ENCODE results near the gene ARHGAP45.
A peak's percentile ranks its signal among the peaks of the same experiment; 100 is the strongest.

The ARHGAP45 gene

DNA sequence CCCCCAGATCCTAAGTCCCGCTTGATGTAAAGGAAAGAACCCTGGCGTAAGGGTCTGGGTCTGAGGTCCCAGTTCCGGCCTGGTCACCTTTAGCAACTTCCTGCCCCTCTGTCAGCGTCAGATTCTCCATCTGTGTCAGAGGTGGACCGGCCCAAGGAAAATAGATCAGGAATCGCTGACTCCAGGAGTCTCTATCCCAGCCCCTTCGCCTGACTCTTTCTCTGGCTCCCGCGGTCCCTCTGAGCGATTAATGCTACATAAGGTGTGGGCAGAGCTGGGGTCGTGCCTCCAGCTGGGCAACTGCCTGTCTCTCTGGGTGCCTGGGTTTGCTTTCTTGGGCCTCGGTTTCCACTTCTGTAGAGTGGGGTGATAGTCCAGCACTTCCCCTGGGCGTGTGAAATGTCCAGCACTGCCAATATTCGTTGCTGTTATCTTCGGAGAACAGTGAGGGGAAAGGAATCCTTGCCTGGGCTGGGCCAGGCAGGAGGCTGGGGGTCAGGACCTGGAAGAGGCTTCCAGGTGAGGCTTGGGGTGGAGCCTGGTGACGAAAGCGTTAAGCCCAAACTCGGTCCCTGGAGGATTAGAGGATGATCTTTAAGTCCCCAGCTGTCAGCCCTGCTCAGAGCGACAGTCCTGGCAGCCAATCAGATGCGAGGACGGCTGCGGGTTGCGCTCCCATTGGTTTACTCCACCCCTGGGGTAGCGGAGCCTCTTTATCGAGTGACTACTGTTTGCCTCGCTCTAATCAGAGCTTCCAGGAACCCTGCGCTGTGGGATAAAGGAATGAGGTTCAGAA lies 26.3 kb upstream of the ARHGAP45 start:
- peak; percentile 89 to 90 for DNase-seq

DNA sequence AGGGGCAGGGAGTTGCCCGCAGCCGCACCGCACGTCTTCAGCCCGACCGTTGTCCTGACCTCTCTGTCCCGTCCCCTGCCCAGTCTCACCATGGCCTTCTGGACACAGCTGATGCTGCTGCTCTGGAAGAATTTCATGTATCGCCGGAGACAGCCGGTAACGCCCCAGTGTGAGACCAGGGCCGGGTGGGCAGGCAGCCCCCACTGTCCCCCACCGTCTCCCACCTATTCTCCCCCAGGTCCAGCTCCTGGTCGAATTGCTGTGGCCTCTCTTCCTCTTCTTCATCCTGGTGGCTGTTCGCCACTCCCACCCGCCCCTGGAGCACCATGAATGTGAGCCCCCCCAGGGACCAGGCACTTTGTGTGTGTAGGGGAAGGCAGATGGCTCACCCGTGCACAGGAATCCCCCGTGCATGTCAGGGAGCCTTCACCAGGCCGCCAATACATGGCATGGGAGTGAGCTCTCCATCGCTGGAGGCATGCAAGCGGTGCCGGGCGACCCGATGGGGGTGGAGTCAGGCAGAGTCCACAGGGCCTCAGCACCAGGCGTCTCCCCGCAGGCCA lies 25.6 kb upstream of the ARHGAP45 start:
- DNase-seq = no peak

GRCh38 chr19:1041835-1042685 lies 24.9 kb upstream of the ARHGAP45 start:
- no peak for DNase-seq

DNA sequence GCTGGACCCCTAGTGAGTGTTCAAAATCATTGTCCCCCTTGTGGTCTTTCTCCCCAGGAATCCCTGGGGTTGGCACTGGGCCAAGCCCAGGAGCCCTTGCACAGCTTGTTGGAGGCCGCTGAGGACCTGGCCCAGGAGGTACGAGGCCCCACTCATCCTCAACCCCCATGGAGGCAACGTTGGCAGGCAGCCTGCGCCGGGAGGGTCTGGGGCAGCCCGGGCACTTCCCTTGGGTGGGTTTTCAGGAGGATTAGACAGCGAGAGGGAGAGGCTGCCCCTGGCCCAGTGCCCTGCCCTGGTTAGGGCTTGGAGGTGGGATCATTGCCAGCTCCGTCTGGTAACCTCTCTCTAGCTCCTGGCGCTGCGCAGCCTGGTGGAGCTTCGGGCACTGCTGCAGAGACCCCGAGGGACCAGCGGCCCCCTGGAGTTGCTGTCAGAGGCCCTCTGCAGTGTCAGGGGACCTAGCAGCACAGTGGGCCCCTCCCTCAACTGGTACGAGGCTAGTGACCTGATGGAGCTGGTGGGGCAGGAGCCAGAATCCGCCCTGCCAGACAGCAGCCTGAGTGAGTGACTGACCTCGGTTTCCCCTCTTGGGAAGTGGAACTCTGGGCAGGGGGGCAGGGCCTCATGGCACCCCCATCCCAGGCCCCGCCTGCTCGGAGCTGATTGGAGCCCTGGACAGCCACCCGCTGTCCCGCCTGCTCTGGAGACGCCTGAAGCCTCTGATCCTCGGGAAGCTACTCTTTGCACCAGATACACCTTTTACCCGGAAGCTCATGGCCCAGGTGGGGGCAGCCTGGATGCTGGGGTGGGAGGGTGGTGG lies 24.1 kb upstream of the ARHGAP45 start:
- DNase-seq = no peak

- DNase-seq = peak; percentile 48 to 54
Measured at GRCh38 chr19:1045247-1045603, 21.7 kb upstream of the ARHGAP45 start.

DNA sequence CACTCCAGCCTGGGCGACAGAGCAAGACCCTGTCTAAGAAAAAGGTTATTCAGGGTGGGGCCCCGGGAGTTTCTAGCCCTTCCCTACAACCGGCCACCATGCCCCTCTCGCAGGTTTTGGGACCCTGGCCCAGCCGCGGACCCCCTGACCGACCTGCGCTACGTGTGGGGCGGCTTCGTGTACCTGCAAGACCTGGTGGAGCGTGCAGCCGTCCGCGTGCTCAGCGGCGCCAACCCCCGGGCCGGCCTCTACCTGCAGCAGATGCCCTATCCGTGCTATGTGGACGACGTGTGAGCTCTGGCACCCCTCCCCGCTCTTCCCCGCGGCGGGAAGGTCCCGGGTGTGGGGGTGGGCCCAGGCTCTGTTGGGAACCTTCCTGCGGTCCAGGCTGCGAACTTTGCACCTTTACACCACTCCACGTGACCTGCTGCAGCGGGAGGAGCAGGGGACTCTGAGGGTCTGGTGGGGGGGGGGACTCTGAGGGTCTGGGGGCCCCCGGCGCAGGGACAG lies 20.8 kb upstream of the ARHGAP45 start:
- DNase-seq = no peak

DNA sequence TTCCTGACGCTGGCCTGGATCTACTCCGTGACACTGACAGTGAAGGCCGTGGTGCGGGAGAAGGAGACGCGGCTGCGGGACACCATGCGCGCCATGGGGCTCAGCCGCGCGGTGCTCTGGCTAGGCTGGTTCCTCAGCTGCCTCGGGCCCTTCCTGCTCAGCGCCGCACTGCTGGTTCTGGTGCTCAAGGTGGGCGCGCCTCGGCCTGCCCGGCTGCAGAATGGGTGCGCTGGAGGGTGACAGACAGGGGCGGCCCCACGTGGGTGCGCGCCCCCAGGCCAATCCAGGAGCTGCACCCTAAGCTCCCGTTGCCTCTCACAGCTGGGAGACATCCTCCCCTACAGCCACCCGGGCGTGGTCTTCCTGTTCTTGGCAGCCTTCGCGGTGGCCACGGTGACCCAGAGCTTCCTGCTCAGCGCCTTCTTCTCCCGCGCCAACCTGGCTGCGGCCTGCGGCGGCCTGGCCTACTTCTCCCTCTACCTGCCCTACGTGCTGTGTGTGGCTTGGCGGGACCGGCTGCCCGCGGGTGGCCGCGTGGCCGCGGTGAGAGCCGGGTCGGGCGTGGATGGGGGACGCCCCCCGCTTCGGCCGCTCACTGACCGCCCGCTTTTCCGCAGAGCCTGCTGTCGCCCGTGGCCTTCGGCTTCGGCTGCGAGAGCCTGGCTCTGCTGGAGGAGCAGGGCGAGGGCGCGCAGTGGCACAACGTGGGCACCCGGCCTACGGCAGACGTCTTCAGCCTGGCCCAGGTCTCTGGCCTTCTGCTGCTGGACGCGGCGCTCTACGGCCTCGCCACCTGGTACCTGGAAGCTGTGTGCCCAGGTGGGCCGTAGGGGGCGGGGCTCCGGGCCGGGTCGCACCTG lies 19.9 kb upstream of the ARHGAP45 start:
- no peak for DNase-seq

- DNase-seq = no peak
Measured at GRCh38 chr19:1047696-1048147, 19.2 kb upstream of the ARHGAP45 start.

DNA sequence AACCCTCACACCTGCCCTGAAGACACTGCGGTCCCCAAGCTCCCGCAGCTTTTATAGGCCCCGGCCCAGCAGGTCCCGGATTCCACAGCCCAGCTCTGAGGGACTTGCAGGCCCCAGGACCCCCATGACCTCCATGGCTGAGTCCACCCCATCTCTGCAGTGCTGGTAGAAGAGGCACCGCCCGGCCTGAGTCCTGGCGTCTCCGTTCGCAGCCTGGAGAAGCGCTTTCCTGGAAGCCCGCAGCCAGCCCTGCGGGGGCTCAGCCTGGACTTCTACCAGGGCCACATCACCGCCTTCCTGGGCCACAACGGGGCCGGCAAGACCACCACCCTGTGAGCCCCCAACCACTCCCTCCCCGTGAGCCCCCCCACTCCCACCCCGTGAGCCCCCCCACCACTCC lies 17.9 kb upstream of the ARHGAP45 start:
- DNase-seq = no peak

DNA sequence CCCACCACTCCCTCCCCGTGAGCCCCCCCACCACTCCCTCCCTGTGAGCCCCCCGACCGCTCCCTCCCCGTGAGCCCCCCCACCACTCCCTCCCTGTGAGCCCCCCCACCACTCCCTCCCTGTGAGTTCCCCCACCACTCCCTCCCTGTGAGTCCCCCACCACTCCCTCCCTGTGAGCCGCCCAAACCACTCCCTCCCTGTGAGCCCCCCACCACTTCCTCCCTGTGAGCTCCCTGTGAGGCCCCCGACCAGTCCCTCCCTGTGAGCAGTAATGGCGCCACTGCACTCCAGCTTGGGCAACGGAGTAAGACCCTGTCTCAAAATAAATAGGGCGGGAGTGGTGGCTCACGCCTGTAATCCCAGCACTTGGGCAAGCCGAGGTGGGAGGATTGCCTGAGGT lies 17.2 kb upstream of the ARHGAP45 start:
- no peak for DNase-seq

DNA sequence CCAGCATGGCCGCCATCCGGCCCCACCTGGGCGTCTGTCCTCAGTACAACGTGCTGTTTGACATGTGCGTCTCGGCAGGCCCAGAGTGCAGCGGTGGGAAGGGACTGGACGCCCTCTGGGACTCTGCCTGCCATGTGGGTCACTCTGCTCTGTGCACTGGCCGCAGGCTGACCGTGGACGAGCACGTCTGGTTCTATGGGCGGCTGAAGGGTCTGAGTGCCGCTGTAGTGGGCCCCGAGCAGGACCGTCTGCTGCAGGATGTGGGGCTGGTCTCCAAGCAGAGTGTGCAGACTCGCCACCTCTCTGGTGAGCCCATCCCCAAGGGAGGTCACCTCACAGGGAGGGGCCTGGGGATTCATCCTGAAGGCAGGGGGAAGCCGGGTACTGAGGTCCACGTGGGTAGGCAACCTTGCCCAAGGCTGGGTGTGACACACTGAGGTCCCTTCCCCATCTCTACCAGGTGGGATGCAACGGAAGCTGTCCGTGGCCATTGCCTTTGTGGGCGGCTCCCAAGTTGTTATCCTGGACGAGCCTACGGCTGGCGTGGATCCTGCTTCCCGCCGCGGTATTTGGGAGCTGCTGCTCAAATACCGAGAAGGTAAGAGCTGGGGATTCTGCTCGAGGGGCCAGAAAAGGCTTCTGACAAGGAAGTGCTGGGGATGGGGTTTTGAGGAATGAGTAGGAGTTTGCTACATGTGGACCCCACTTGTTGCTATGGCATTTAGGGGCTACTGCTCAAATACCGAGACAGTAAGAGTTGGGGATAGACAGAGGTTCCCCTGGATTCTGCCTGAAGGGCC lies 15.8 kb upstream of the ARHGAP45 start:
- no peak for DNase-seq

DNA sequence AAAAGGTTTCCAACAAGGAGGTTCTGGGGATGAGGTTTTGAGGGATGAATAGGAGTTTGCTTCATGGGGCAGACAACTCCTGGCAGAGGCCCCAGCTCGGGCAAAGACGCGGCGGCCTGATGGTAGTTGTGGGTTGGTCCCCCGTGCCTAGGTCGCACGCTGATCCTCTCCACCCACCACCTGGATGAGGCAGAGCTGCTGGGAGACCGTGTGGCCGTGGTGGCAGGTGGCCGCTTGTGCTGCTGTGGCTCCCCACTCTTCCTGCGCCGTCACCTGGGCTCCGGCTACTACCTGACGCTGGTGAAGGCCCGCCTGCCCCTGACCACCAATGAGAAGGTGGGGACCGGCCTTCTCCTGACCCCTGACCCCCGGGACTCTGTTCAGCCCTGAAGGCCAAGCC lies 15.2 kb upstream of the ARHGAP45 start:
- no peak for DNase-seq

DNA sequence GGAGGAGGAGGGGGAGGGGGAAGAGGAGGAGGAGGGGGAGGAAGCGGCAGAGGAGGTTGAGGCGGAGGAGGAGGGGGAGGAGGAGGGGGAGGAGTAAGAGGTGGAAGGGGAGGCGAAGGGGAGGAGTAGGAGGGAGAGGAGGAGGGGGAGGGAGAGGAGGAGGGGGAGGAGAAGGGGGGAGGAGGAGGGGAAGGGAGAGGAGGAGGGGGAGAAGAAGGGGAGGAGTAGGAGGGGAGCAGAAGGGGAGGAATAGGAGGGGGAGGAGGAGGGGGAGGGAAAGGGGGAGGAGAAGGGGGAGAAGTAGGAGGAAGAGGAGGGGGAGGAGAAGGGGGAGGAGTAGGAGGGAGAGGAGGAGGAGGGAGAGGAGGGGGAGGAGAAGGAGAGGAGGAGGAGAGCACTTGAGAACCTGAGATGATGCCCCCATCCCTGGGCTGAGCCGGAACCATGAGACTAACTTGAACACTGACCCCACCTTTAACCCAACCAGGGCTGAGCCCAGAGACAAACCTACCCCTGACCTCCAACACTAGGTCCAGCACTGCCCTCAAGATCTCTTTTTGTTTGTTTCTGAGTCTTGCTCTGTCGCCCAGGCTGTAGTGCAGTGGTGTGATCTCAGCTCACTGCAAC lies 14.5 kb upstream of the ARHGAP45 start:
- DNase-seq = no peak

GRCh38 chr19:1053176-1054101 lies 13.5 kb upstream of the ARHGAP45 start:
- no peak for DNase-seq

GRCh38 chr19:1054102-1055027 lies 12.6 kb upstream of the ARHGAP45 start:
- DNase-seq = no peak

GRCh38 chr19:1055028-1055425 lies 11.9 kb upstream of the ARHGAP45 start:
- DNase-seq = no peak

- DNase-seq = no peak
Measured at GRCh38 chr19:1055886-1056620, 10.9 kb upstream of the ARHGAP45 start.

Measured in activated CD4-positive, alpha-beta T cell treated with anti-CD3 and anti-CD28 coated beads, Interleukin-2, amount 50 U/mL, for 4 hours (primary cell).